ENCODE measurements around the gene OR4E2.

DNA sequence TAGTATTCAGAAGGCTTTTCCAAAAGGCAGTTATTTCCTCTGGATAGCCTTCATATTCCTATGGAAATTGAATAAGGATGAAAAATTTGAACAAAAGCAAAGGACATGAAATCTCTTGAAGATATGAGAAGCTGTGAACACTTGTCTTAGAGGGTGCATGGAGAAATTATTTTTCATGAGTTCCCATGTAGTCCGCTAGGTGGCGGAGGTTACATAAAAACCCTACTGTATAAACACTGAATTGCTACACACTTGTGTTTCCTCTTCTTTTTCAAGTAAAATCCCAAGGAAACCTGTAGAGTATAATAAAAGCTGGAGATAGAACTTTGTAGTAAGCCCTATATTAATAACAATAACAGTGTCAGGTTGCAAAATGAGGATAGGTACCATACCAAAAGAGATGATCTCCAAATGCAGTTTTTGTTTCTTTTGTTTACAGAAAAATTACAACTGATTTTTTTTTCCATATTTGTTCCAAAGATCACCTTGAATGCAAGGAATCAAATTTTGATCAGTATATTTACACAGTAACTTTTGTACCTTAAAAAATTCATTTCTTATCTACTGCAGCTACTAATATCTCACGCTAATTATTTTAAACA, 57.8 kb downstream of the OR4E2 start:
- TF ChIP-seq EP300 (IDR thresholded peaks at IDR 0.05; ENCODE audit: borderline replicate concordance), result no peak
- no peak for TF ChIP-seq FOXM1 (IDR thresholded peaks at IDR 0.05; ENCODE audit: borderline replicate concordance, low read depth)
- no peak for TF ChIP-seq TAF1 (IDR thresholded peaks at IDR 0.05; ENCODE audit: low read depth)
- TF ChIP-seq CREB1 (IDR thresholded peaks at IDR 0.05; ENCODE audit: low read depth), result no peak
- TF ChIP-seq, protein P1, sequence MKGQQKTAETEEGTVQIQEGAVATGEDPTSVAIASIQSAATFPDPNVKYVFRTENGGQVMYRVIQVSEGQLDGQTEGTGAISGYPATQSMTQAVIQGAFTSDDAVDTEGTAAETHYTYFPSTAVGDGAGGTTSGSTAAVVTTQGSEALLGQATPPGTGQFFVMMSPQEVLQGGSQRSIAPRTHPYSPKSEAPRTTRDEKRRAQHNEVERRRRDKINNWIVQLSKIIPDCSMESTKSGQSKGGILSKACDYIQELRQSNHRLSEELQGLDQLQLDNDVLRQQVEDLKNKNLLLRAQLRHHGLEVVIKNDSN (IDR thresholded peaks at IDR 0.05), result no peak
- no peak for TF ChIP-seq ZBTB7A (IDR thresholded peaks at IDR 0.05; ENCODE audit: low read depth)
